ENCODE data around the gene MAP1A. TPM values are rescaled to one million over a fixed set of nuclear protein-coding genes. Genes with fewer than 3 reads are reported as not detected.

Gene MAP1A
- total and polyA plus RNA-seq, 2 experiments from 2014 or later: 0.81 to 2.0 TPM

GRCh38 chr15:43534897-43535296, 17.5 kb downstream of the MAP1A start (continued):
- no peak for TF ChIP-seq CTCF (conservative IDR thresholded peaks at IDR 0.05; ENCODE audit: low read depth in 2 of 2)

GRCh38 chr15:43538091-43538490, 20.7 kb downstream of the MAP1A start:
- peaks cover 3% of the 10 kb centered on the region for H3K27me3 Mint-ChIP-seq (ENCODE audit: insufficient read depth, low read depth, poor library complexity)
- H4K20me1 ChIP-seq (replicated peaks; ENCODE audit: insufficient read depth): no peaks in the 10 kb centered on the region
- no peak overlapping the region for H3K4me2 ChIP-seq
- no peak for DNase-seq (ENCODE audit: low spot score)
- no peaks in the 10 kb centered on the region for H3K36me3 ChIP-seq (ENCODE audit: insufficient read depth)
- no peak overlapping the region for H3K27ac ChIP-seq (ENCODE audit: low read depth)
- no peaks in the 10 kb centered on the region for H3K4me1 Mint-ChIP-seq
- H3K4me3 Mint-ChIP-seq: no peak overlapping the region
- no peak overlapping the region for H3K4me3 ChIP-seq
- no peak for ATAC-seq
- H3K9me2 ChIP-seq (ENCODE audit: insufficient read depth): no peaks in the 10 kb centered on the region
- 0 out of 2 replicates have a peak, but pooled peaks cover 2% of the 10 kb centered on the region for H3F3A ChIP-seq (replicated peaks; ENCODE audit: low read depth)
- no peak overlapping the region for H3K27ac Mint-ChIP-seq
- TF ChIP-seq EZH2 (IDR thresholded peaks at IDR 0.05; ENCODE audit: low read depth, unreplicated experiment) (no peak), CREB1 (CRISPR knock-in tag; IDR thresholded peaks at IDR 0.05; ENCODE audit: low read depth) (no peak), NANOG (IDR thresholded peaks at IDR 0.05; ENCODE audit: borderline replicate concordance) (no peak), REST (IDR thresholded peaks at IDR 0.05; ENCODE audit: unreplicated experiment) (no peak), CTCF (conservative IDR thresholded peaks at IDR 0.05; ENCODE audit: low read depth in 2 of 2) (no peak), ETS1 (IDR thresholded peaks at IDR 0.05) (no peak), POLR2AphosphoS5 (IDR thresholded peaks at IDR 0.05; ENCODE audit: low read depth) (no peak), EZH2phosphoT487 (IDR thresholded peaks at IDR 0.05; ENCODE audit: unreplicated experiment) (no peak), ZNF331 (CRISPR knock-in tag; IDR thresholded peaks at IDR 0.05; ENCODE audit: low read depth) (no peak), JUNB (IDR thresholded peaks at IDR 0.05; ENCODE audit: unreplicated experiment) (no peak)
- H3K27me3 ChIP-seq (ENCODE audit: insufficient read depth): no peaks in the 10 kb centered on the region
- H3K4me1 ChIP-seq (ENCODE audit: insufficient read depth): no peaks in the 10 kb centered on the region
- H3K79me2 ChIP-seq (replicated peaks; ENCODE audit: insufficient read depth): no peaks in the 10 kb centered on the region
- H3K9me3 Mint-ChIP-seq: no peaks in the 10 kb centered on the region
- no peaks in the 10 kb centered on the region for H3K36me3 Mint-ChIP-seq (ENCODE audit: low read depth)
- H2AFZ ChIP-seq: no peak overlapping the region
